K562 (cell line): ENCODE results near the gene NPB. TPM values are rescaled to one million over a fixed set of nuclear protein-coding genes. Genes with fewer than 3 reads are reported as not detected.

Experiments
- ATAC-seq: fragments of 200-7000 bp; cut with Tn5 transposase; 3 replicates; pipeline ENCODE4 v1.9.1; 2020; ENCODE audit warnings: moderate library complexity
- BruUV-seq: library from RNA; stranded (reverse); fragments of 400-500 nt; replicated peaks from 2 replicates; lab custom pipeline; 2021; lab: Mats Ljungman, UMichigan
- CTCF ChIA-PET: fragments of 300-600 bp; formaldehyde crosslinking; extraction: SDS; loops from one replicate; lab custom pipeline; 2021; ENCODE audit warnings: low intra/inter-chr PET ratio; lab: Yijun Ruan, JAX
- POLR2A ChIA-PET: fragments of 300-600, 350-650 bp; sonication (Branson Sonifier 250); formaldehyde crosslinking; extraction: SDS; loops from one replicate; lab custom pipeline; 2021; ENCODE audit warnings: antibody characterized with exemption, inconsistent platforms; lab: Yijun Ruan, JAX
- DNase-seq, 4 experiments: peaks; one replicate each; pipeline versions ENCODE4 v3.0.0 to v3.0.0-alpha.2; 2011 to 2018; ENCODE audit warnings: low spot score in 3 of 4, mixed read lengths in 3 of 4; ENCODE audit errors: extremely low read depth in 1 of 4
- FAIRE-seq: peaks from 2 replicates; lab custom pipeline; 2011; peaks lifted over from hg19 to GRCh38; lab: Jason Lieb, UNC
- H2AFZ ChIP-seq: 2 replicates; pipeline ENCODE4 v1.6.0; 2011; ENCODE audit warnings: low read depth, low read length, control low read depth, inconsistent platforms
- H3K27ac ChIP-seq: fragments of 200-600 bp; 3 replicates; pipeline ENCODE4 v1.8.0; 2011; ENCODE audit warnings: low read depth, mild to moderate bottlenecking, control low read depth, inconsistent platforms, low read length, moderate library complexity, mixed read lengths; ENCODE audit errors: extremely low read depth
- H3K27me3 ChIP-seq, 2 experiments: fragments of 300-600 bp in 1 of 2; 2 replicates in 1 of 2; 3 replicates in 1 of 2; pipeline versions ENCODE4 v1.6.0 to v1.8.0; 2011; ENCODE audit warnings: inconsistent platforms in 2 of 2, low read length in 2 of 2, mild to moderate bottlenecking in 1 of 2, mixed read lengths in 1 of 2, moderate library complexity in 1 of 2; ENCODE audit not compliant: control insufficient read depth in 2 of 2, insufficient read depth in 2 of 2
- H3K36me3 ChIP-seq: fragments of 300-600 bp; 3 replicates; pipeline ENCODE4 v1.8.0; 2011; ENCODE audit warnings: mild to moderate bottlenecking, low read length, inconsistent platforms; ENCODE audit not compliant: control insufficient read depth, insufficient read depth
- H3K4me1 ChIP-seq, 2 experiments: fragments of 200-600 bp in 1 of 2; replicated peaks in 1 of 2; 2 replicates in 1 of 2; 3 replicates in 1 of 2; pipeline versions ENCODE4 v1.5.1 to v1.8.0; 2011; ENCODE audit warnings: inconsistent platforms in 2 of 2, low read length in 2 of 2, mild to moderate bottlenecking in 1 of 2, mixed read lengths in 1 of 2, moderate library complexity in 1 of 2; ENCODE audit not compliant: control insufficient read depth in 2 of 2, insufficient read depth in 2 of 2
- H3K4me2 ChIP-seq: 2 replicates; pipeline ENCODE4 v1.6.1; 2011; ENCODE audit warnings: low read length, control low read depth, inconsistent platforms, mixed read lengths; ENCODE audit not compliant: insufficient read depth
- H3K4me3 ChIP-seq: fragments of 200-600 bp; sonication (generic), shearing (Covaris generic); 2 replicates; pipeline ENCODE4 v1.5.1; 2016; ENCODE audit warnings: control low read depth, inconsistent platforms
- H3K79me2 ChIP-seq: fragments of 200-600 bp; 3 replicates; pipeline ENCODE4 v1.8.0; 2011; ENCODE audit warnings: low read length, inconsistent platforms; ENCODE audit not compliant: control insufficient read depth, insufficient read depth
- H3K9ac ChIP-seq, 2 experiments: 2 replicates each; pipeline versions ENCODE4 v1.6.0 to v1.6.1; 2011; ENCODE audit warnings: low read depth in 2 of 2, low read length in 2 of 2, control low read depth in 1 of 2, inconsistent platforms in 1 of 2, mild to moderate bottlenecking in 1 of 2, mixed read lengths in 1 of 2; ENCODE audit not compliant: insufficient read depth in 1 of 2
- H3K9me1 ChIP-seq: one replicate; pipeline ENCODE4 v1.6.0; 2011; ENCODE audit warnings: inconsistent platforms, mild to moderate bottlenecking, low read length, moderate library complexity; ENCODE audit not compliant: control insufficient read depth, insufficient read depth
- H3K9me3 ChIP-seq: replicated peaks from 2 replicates; pipeline ENCODE4 v1.5.1; 2011; ENCODE audit warnings: low read depth, low read length, inconsistent platforms; ENCODE audit not compliant: control insufficient read depth, insufficient read depth
- H4K20me1 ChIP-seq: replicated peaks from 2 replicates; pipeline ENCODE4 v1.6.1; 2011; ENCODE audit warnings: low read length, inconsistent platforms, mixed read lengths; ENCODE audit not compliant: control insufficient read depth, insufficient read depth
- FIP1L1 ChIP-seq: fragments of 200-400 bp; formaldehyde crosslinking; IDR thresholded peaks from 2 replicates; pipeline ENCODE4 v1.6.1; 2018; ENCODE audit warnings: mild to moderate bottlenecking, low read depth, low read length; ENCODE audit not compliant: poor library complexity, severe bottlenecking
- HNRNPL ChIP-seq: fragments of 200-400 bp; formaldehyde crosslinking; IDR thresholded peaks from 2 replicates; pipeline ENCODE4 v1.6.1; 2017; ENCODE audit warnings: low read depth, mild to moderate bottlenecking, low read length
- MAZ ChIP-seq, 2 experiments: fragments of 450-650 bp in 1 of 2; sonication (generic) in 1 of 2; formaldehyde crosslinking; IDR thresholded peaks in 1 of 2; conservative IDR thresholded peaks in 1 of 2; 2 replicates each; pipeline versions ENCODE4 v1.4.0 to v1.5.0; 2020; ENCODE audit warnings: mild to moderate bottlenecking in 1 of 2, missing genetic modification reagents in 1 of 2
- MYNN ChIP-seq, 2 experiments: sonication (generic); formaldehyde crosslinking in 1 of 2; IDR thresholded peaks; 2 replicates each; pipeline versions ENCODE4 v1.5.0 to v1.6.1; 2016 to 2020; ENCODE audit warnings: antibody characterized with exemption in 1 of 2, missing genetic modification reagents in 1 of 2
- NFIC ChIP-seq: fragments of 450-650 bp; IDR thresholded peaks from 2 replicates; pipeline ENCODE4 v1.6.1; 2017; ENCODE audit warnings: mild to moderate bottlenecking, inconsistent platforms
- NONO ChIP-seq, 2 experiments: fragments of 200-400 bp in 1 of 2; fragments of 450-650 bp in 1 of 2; formaldehyde crosslinking in 1 of 2; IDR thresholded peaks; 2 replicates each; pipeline ENCODE4 v1.6.1; 2017; ENCODE audit warnings: low read depth in 2 of 2, mild to moderate bottlenecking in 2 of 2, moderate library complexity in 2 of 2, low read length in 1 of 2
- NRF1 ChIP-seq, 2 experiments: fragments of 450-650 bp; IDR thresholded peaks in 1 of 2; conservative IDR thresholded peaks in 1 of 2; 2 replicates each; pipeline ENCODE4 v1.6.1; 2014; ENCODE audit warnings: mild to moderate bottlenecking in 2 of 2
- PML ChIP-seq: IDR thresholded peaks from 2 replicates; pipeline ENCODE4 v1.6.1; 2012; ENCODE audit warnings: low read length, inconsistent platforms
- POLR2A ChIP-seq: fragments of 450-650 bp; conservative IDR thresholded peaks from 2 replicates; pipeline ENCODE4 v1.6.1; 2016
- POLR2AphosphoS2 ChIP-seq: IDR thresholded peaks from 2 replicates; pipeline ENCODE4 v1.6.1; 2012; ENCODE audit warnings: low read length, improper control_type of control experiment
- POLR2B ChIP-seq: fragments of 450-650 bp; IDR thresholded peaks from 2 replicates; pipeline ENCODE4 v1.6.1; 2018; ENCODE audit warnings: low read depth; ENCODE audit not compliant: partially characterized antibody
- RB1 ChIP-seq: fragments of 450-650 bp; IDR thresholded peaks from 2 replicates; pipeline ENCODE4 v1.6.1; 2017; ENCODE audit warnings: low read depth, mild to moderate bottlenecking
- RBM22 ChIP-seq: fragments of 200-400 bp; formaldehyde crosslinking; IDR thresholded peaks from 2 replicates; pipeline ENCODE4 v1.6.1; 2018; ENCODE audit warnings: low read length, low read depth; ENCODE audit not compliant: poor library complexity, severe bottlenecking
- SMARCA5 ChIP-seq: fragments of 450-650 bp; IDR thresholded peaks from 2 replicates; pipeline ENCODE4 v1.6.1; 2016
- SREBF1 ChIP-seq: fragments of 150-350 bp; IDR thresholded peaks from 2 replicates; pipeline ENCODE4 v1.6.1; 2014; ENCODE audit warnings: antibody characterized with exemption, low read depth, low read length, borderline replicate concordance
- UBTF ChIP-seq, 2 experiments: IDR thresholded peaks; 2 replicates each; pipeline ENCODE4 v1.6.1; 2012; ENCODE audit warnings: improper control_type of control experiment in 2 of 2, low read depth in 2 of 2, low read length in 2 of 2, borderline replicate concordance in 1 of 2
- ZBTB33 ChIP-seq: sonication (generic); formaldehyde crosslinking; IDR thresholded peaks from 2 replicates; pipeline ENCODE4 v1.8.1; 2023; ENCODE audit warnings: mild to moderate bottlenecking, missing genetic modification reagents
- WGBS: fragments of 100-300 bp; shearing (Covaris generic); methylation state at CpG from one replicate; pipeline ENCODE4 v1.1.6; 2016; ENCODE audit warnings: low coverage, mixed read lengths; ENCODE audit not compliant: insufficient coverage; ENCODE audit errors: missing lambda C conversion rate; 5-methylcytosine and 5-hydroxymethylcytosine counted together
- in situ Hi-C: fragments of 300-500 bp; cut with MboI; formaldehyde crosslinking; loops from 4 replicates; pipeline ENCODE4 v1.15.0; 2018; ENCODE audit warnings: inconsistent platforms, mixed read lengths
- intact Hi-C: fragments of 100-400 bp; cut with micrococcal nuclease; formaldehyde crosslinking; loops from 2 replicates; pipeline ENCODE4 v1.14.2; 2022
- polyA plus RNA-seq, 8 experiments: library from polyadenylated mRNA; depleted of rRNA in 4 of 8; stranded (reverse) in 5 of 8; unstranded in 3 of 8; fragments of >200 nt; fragmentation: Nextera tagmentation in 2 of 8; fragmentation: Illumina TruSeq in 1 of 8; extraction: Ambion mirVana in 2 of 8; extraction: Trizol in 1 of 8; gene quantifications; 2 replicates each; pipeline versions ENCODE4 v1.2.1 to v1.2.3, GENCODE V29; 2011 to 2014; ENCODE audit warnings: inconsistent platforms in 1 of 8, missing spikeins in 1 of 8
- total RNA-seq, 7 experiments: library from RNA; depleted of rRNA in 6 of 7; stranded (reverse); fragments of >200 nt in 6 of 7; fragmentation: Illumina TruSeq in 2 of 7; extraction: Trizol in 2 of 7; gene quantifications; 2 replicates each; pipeline versions ENCODE4 v1.2.1 to v1.2.3, GENCODE V29; 2011 to 2021; ENCODE audit warnings: low replicate concordance in 1 of 7

Gene NPB
- total and polyA plus RNA-seq, 9 of the 15 experiments (the other 6 are each of a cell fraction or from before 2014, with no cell fraction given), result 0.03 to 0.61 (median 0.14) TPM; not detected in 2

GRCh38 chr17:81902653-81903414 is 796 bp downstream of the NPB start:
- POLR2A ChIA-PET, result interaction anchor here (0.6 to 1.7 kb wide), 6 partner anchors 9 to 69 kb away, joined by 3 to 10 read pairs (median 4); partner anchors contain the start of gene PCYT2
- H3K79me2 ChIP-seq, result no peaks in the 10 kb centered on the region
- H3K27ac ChIP-seq, result peak overlapping the region; percentile 27; the same call in 1 of the 3 replicates
- peak; percentile 43 for ATAC-seq
- DNase-seq, result peak in 2 of 4 experiments; percentile 19 to 39
- H3K36me3 ChIP-seq, result peaks cover 74% of the 10 kb centered on the region; the same call in 2 of the 3 replicates
- no peaks in the 10 kb centered on the region for H3K27me3 ChIP-seq
- H2AFZ ChIP-seq, result no peak overlapping the region
- no peaks in the 10 kb centered on the region for H3K9me3 ChIP-seq
- in situ Hi-C loops (no loop called here), intact Hi-C loops (no loop called here)
- FAIRE-seq, result no peak
- H3K9me1 ChIP-seq, result no peaks in the 10 kb centered on the region
- H4K20me1 ChIP-seq, result peaks cover 9% of the 10 kb centered on the region; the same call in 1 of the 2 replicates
- no TSS peak for BruUV-seq
- WGBS, result 26% methylated on average over 33 of the region's 47 CpGs
- H3K4me3 ChIP-seq, result peak overlapping the region; percentile 32; the same call in 1 of the 2 replicates
- no peak overlapping the region for H3K4me2 ChIP-seq
- H3K4me1 ChIP-seq, result peaks cover 10 to 91% of the 10 kb centered on the region in 2 experiments
- H3K9ac ChIP-seq, result peak overlapping the region in 1 of 2 experiments; percentile 89; a peak in 3 of 4 replicates
- CTCF ChIA-PET, result no interaction called here
- peak; percentile 0 to 6; a peak in 1 of 4 replicates for TF ChIP-seq MAZ (CRISPR knock-in tag; conservative IDR thresholded peaks at IDR 0.05 in 1 of 2, IDR thresholded peaks at IDR 0.05 in 1 of 2)
- no peak for TF ChIP-seq SREBF1
- no peak for TF ChIP-seq NONO (IDR thresholded peaks at IDR 0.05; ENCODE audit: low read depth in 2 of 2, low read length in 1 of 2)
- TF ChIP-seq RBM22, result peak; percentile 77
- 0 out of 4 replicates have a peak, but pooled peaks of 1 of the 2 experiments have one; percentile 19 for TF ChIP-seq NRF1 (conservative IDR thresholded peaks at IDR 0.05 in 1 of 2, IDR thresholded peaks at IDR 0.05 in 1 of 2)
- peak; percentile 61 for TF ChIP-seq NFIC
- peak; percentile 47 for TF ChIP-seq MYNN (IDR thresholded peaks at IDR 0.05)
- TF ChIP-seq MYNN (CRISPR knock-in tag; IDR thresholded peaks at IDR 0.05), result no peak
- 0 out of 2 replicates have a peak, but pooled peaks have one; percentile 6 for TF ChIP-seq HNRNPL
- peak; percentile 40 for TF ChIP-seq POLR2B
- 0 out of 2 replicates have a peak, but pooled peaks have one; percentile 10 for TF ChIP-seq RB1
- peak; percentile 29; the same call in 1 of the 2 replicates for TF ChIP-seq POLR2AphosphoS2
- peak; percentile 52 for TF ChIP-seq POLR2A
- no peak for TF ChIP-seq SMARCA5
- TF ChIP-seq FIP1L1, result peak; percentile 47
- TF ChIP-seq ZBTB33, result peak; percentile 13; the same call in 1 of the 2 replicates
- TF ChIP-seq PML, result peak; percentile 24; the same call in 1 of the 2 replicates
- 0 out of 4 replicates have a peak, but pooled peaks of 1 of the 2 experiments have one; percentile 39 for TF ChIP-seq UBTF (IDR thresholded peaks at IDR 0.05; ENCODE audit: borderline replicate concordance in 1 of 2, low read depth in 2 of 2, low read length in 2 of 2)
